ENCODE data around the gene PALMD. TPM values are rescaled to one million over a fixed set of nuclear protein-coding genes. Genes with fewer than 3 reads are reported as not detected.

Gene PALMD
- total and polyA plus RNA-seq, 2 experiments from 2014 or later = 14.0 to 18.5 TPM

- H4K20me1 ChIP-seq (ENCODE audit: insufficient read depth, poor library complexity, severe bottlenecking) = no peaks in the 10 kb centered on the region
- no peaks in the 10 kb centered on the region for H3K9me3 ChIP-seq (ENCODE audit: low read depth)
- 81% methylated on average over 2 of the region's 2 CpGs for WGBS (ENCODE audit: low lambda C conversion rate, missing lambda C conversion rate)
- no peaks in the 10 kb centered on the region for H3K27me3 ChIP-seq
- H3K4me1 ChIP-seq (ENCODE audit: insufficient read depth) = no peaks in the 10 kb centered on the region
- H3K36me3 ChIP-seq (replicated peaks; ENCODE audit: insufficient read depth, low read depth) = no peaks in the 10 kb centered on the region
- no peak overlapping the region for H3K27ac ChIP-seq
- no peaks in the 10 kb centered on the region for H3K9me2 ChIP-seq (replicated peaks; ENCODE audit: insufficient read depth)
- H3K4me2 ChIP-seq = no peak overlapping the region
- no peak overlapping the region for H3K4me3 ChIP-seq
- no peak for DNase-seq (ENCODE audit: low spot score)
- no peak for TF ChIP-seq CTCF (IDR thresholded peaks at IDR 0.05; ENCODE audit: poor library complexity)
- TF ChIP-seq EZH2 (IDR thresholded peaks at IDR 0.05; ENCODE audit: borderline replicate concordance) = no peak
- TF ChIP-seq EZH2phosphoT487 (IDR thresholded peaks at IDR 0.05; ENCODE audit: low read depth, severe bottlenecking, unreplicated experiment) = no peak
- H3K79me2 ChIP-seq = no peaks in the 10 kb centered on the region
- H2AFZ ChIP-seq = no peak overlapping the region
These were observed 13.9 kb downstream of the PALMD start for GRCh38 chr1:99659755-99660210.

- H4K20me1 ChIP-seq (ENCODE audit: insufficient read depth, poor library complexity, severe bottlenecking) = no peaks in the 10 kb centered on the region
- 92% methylated on average over 2 of the region's 2 CpGs for WGBS (ENCODE audit: low lambda C conversion rate, missing lambda C conversion rate)
- TF ChIP-seq EZH2 (IDR thresholded peaks at IDR 0.05; ENCODE audit: borderline replicate concordance) (no peak), EZH2phosphoT487 (IDR thresholded peaks at IDR 0.05; ENCODE audit: low read depth, severe bottlenecking, unreplicated experiment) (no peak), CTCF (IDR thresholded peaks at IDR 0.05; ENCODE audit: poor library complexity) (no peak)
- H3K4me2 ChIP-seq = no peak overlapping the region
- no peak overlapping the region for H2AFZ ChIP-seq
- H3K27ac ChIP-seq = no peak overlapping the region
- H3K4me1 ChIP-seq (ENCODE audit: insufficient read depth) = no peaks in the 10 kb centered on the region
- no peaks in the 10 kb centered on the region for H3K27me3 ChIP-seq
- H3K4me3 ChIP-seq = no peak overlapping the region
- no peaks in the 10 kb centered on the region for H3K36me3 ChIP-seq (replicated peaks; ENCODE audit: insufficient read depth, low read depth)
- no peaks in the 10 kb centered on the region for H3K79me2 ChIP-seq
- H3K9me3 ChIP-seq (ENCODE audit: low read depth) = no peaks in the 10 kb centered on the region
- DNase-seq (ENCODE audit: low spot score) = no peak
- H3K9me2 ChIP-seq (replicated peaks; ENCODE audit: insufficient read depth) = no peaks in the 10 kb centered on the region
These were observed 14.6 kb downstream of the PALMD start for GRCh38 chr1:99660496-99660895.

- Histone ChIP-seq H3K27me3 (no peaks in the 10 kb centered on the region), H3K27ac (no peak overlapping the region), H4K20me1 (ENCODE audit: insufficient read depth, poor library complexity, severe bottlenecking) (no peaks in the 10 kb centered on the region), H3K4me1 (ENCODE audit: insufficient read depth) (no peaks in the 10 kb centered on the region), H3K36me3 (replicated peaks; ENCODE audit: insufficient read depth, low read depth) (no peaks in the 10 kb centered on the region), H3K4me2 (no peak overlapping the region), H3K9me3 (ENCODE audit: low read depth) (no peaks in the 10 kb centered on the region), H3K79me2 (no peaks in the 10 kb centered on the region), H3K4me3 (no peak overlapping the region), H2AFZ (no peak overlapping the region), H3K9me2 (replicated peaks; ENCODE audit: insufficient read depth) (no peaks in the 10 kb centered on the region)
- TF ChIP-seq EZH2 (IDR thresholded peaks at IDR 0.05; ENCODE audit: borderline replicate concordance) = no peak
- DNase-seq (ENCODE audit: low spot score) = no peak
- WGBS (ENCODE audit: low lambda C conversion rate, missing lambda C conversion rate) = 76% methylated on average over 3 of the region's 3 CpGs
These were observed 15.9 kb downstream of the PALMD start for GRCh38 chr1:99661780-99662179.

GRCh38 chr1:99662539-99663080 is 16.7 kb downstream of the PALMD start:
- WGBS (ENCODE audit: low lambda C conversion rate, missing lambda C conversion rate) = 56% methylated on average over 3 of the region's 3 CpGs
- H2AFZ ChIP-seq = no peak overlapping the region

More at GRCh38 chr1:99662539-99663080, 16.7 kb downstream of the PALMD start:
- DNase-seq (ENCODE audit: low spot score) = no peak
- Histone ChIP-seq H3K9me2 (replicated peaks; ENCODE audit: insufficient read depth) (no peaks in the 10 kb centered on the region), H3K79me2 (no peaks in the 10 kb centered on the region), H3K4me2 (no peak overlapping the region), H3K27ac (no peak overlapping the region), H3K4me3 (no peak overlapping the region), H3K9me3 (ENCODE audit: low read depth) (no peaks in the 10 kb centered on the region), H3K36me3 (replicated peaks; ENCODE audit: insufficient read depth, low read depth) (no peaks in the 10 kb centered on the region), H4K20me1 (ENCODE audit: insufficient read depth, poor library complexity, severe bottlenecking) (no peaks in the 10 kb centered on the region), H3K27me3 (no peaks in the 10 kb centered on the region), H3K4me1 (ENCODE audit: insufficient read depth) (no peaks in the 10 kb centered on the region)
- no peak for TF ChIP-seq EZH2phosphoT487 (IDR thresholded peaks at IDR 0.05; ENCODE audit: low read depth, severe bottlenecking, unreplicated experiment)
- TF ChIP-seq EZH2 (IDR thresholded peaks at IDR 0.05; ENCODE audit: borderline replicate concordance) = no peak
- no peak for TF ChIP-seq CTCF (IDR thresholded peaks at IDR 0.05; ENCODE audit: poor library complexity)

Measured in hepatocyte (in vitro differentiated cells).